CD14-positive monocyte (primary cell): ENCODE data around the gene TPGS2. TPM values are rescaled to one million over a fixed set of nuclear protein-coding genes. Genes with fewer than 3 reads are reported as not detected.

ENCODE experiments used
- DNase-seq, 3 donors: peaks; one replicate each; pipeline ENCODE4 v3.0.0-alpha.2; 2011 to 2022
- H2AFZ ChIP-seq: 2 replicates; pipeline ENCODE4 v1.6.0; 2012; ENCODE audit warnings: mild to moderate bottlenecking, low read depth, low read length, inconsistent platforms; ENCODE audit not compliant: insufficient read depth, poor library complexity, severe bottlenecking
- H3K27ac ChIP-seq, 2 donors: 1 replicate in 1 of 2; 2 replicates in 1 of 2; pipeline ENCODE4 v1.5.1; 2012 to 2013; ENCODE audit warnings: low read length in 2 of 2, control low read depth in 1 of 2, inconsistent platforms in 1 of 2, low read depth in 1 of 2, mild to moderate bottlenecking in 1 of 2
- H3K27me3 ChIP-seq, 2 donors: one replicate each; pipeline versions ENCODE4 v1.6.0 to v1.6.1; 2011 to 2013; ENCODE audit warnings: low read length in 2 of 2; ENCODE audit not compliant: control insufficient read depth in 2 of 2, insufficient read depth in 2 of 2
- H3K36me3 ChIP-seq, 2 donors: replicated peaks in 1 of 2; 1 replicate in 1 of 2; 2 replicates in 1 of 2; pipeline versions ENCODE4 v1.5.1 to v1.6.1; 2012 to 2013; ENCODE audit warnings: low read length in 2 of 2, control low read depth in 1 of 2, inconsistent platforms in 1 of 2, mild to moderate bottlenecking in 1 of 2; ENCODE audit not compliant: insufficient read depth in 2 of 2, control insufficient read depth in 1 of 2
- H3K4me1 ChIP-seq, 2 donors: 1 replicate in 1 of 2; 2 replicates in 1 of 2; pipeline versions ENCODE4 v1.5.1 to v1.6.1; 2012 to 2013; ENCODE audit warnings: low read length in 2 of 2, control low read depth in 1 of 2, inconsistent platforms in 1 of 2, mild to moderate bottlenecking in 1 of 2, moderate library complexity in 1 of 2; ENCODE audit not compliant: insufficient read depth in 2 of 2, control insufficient read depth in 1 of 2
- H3K4me2 ChIP-seq: replicated peaks from 2 replicates; pipeline ENCODE3; 2012; ENCODE audit warnings: low read length, moderate library complexity, mild to moderate bottlenecking; ENCODE audit not compliant: poor library complexity, severe bottlenecking; ENCODE audit errors: extremely low read depth
- H3K4me3 ChIP-seq, 3 experiments: fragments of 200-600 bp in 1 of 3; sonication (generic) in 1 of 3; replicated peaks in 1 of 3; 1 replicate in 2 of 3; 2 replicates in 1 of 3; pipeline ENCODE4 v1.5.1; 2011 to 2013; ENCODE audit warnings: low read length in 3 of 3, mild to moderate bottlenecking in 3 of 3, control low read depth in 2 of 3, low read depth in 2 of 3, inconsistent platforms in 1 of 3, moderate library complexity in 1 of 3
- H3K79me2 ChIP-seq: 2 replicates; pipeline ENCODE4 v1.6.0; 2012; ENCODE audit warnings: mild to moderate bottlenecking, control low read depth, inconsistent platforms, low read length, moderate library complexity; ENCODE audit not compliant: insufficient read depth
- H3K9ac ChIP-seq: 2 replicates; pipeline ENCODE4 v1.6.0; 2017; ENCODE audit warnings: low read length, mild to moderate bottlenecking; ENCODE audit not compliant: insufficient read depth, poor library complexity, severe bottlenecking
- H3K9me3 ChIP-seq, 2 donors: replicated peaks in 1 of 2; 1 replicate in 1 of 2; 2 replicates in 1 of 2; pipeline versions ENCODE4 v1.5.1 to v1.6.1; 2012 to 2013; ENCODE audit warnings: low read length in 2 of 2, control low read depth in 1 of 2; ENCODE audit not compliant: control insufficient read depth in 1 of 2, insufficient read depth in 1 of 2
- H4K20me1 ChIP-seq: 2 replicates; pipeline ENCODE4 v1.6.0; 2012; ENCODE audit warnings: mild to moderate bottlenecking, low read length, control low read depth, moderate library complexity; ENCODE audit not compliant: insufficient read depth
- H3K27ac Mint-ChIP-seq, 7 donors: one replicate each; pipeline ENCODE4 v1.8.0; 2020; ENCODE audit warnings: mild to moderate bottlenecking in 7 of 7, mixed read lengths in 7 of 7, moderate library complexity in 6 of 7, inconsistent platforms in 2 of 7
- H3K27me3 Mint-ChIP-seq, 3 donors: one replicate each; pipeline ENCODE4 v1.8.0; 2021 to 2022; ENCODE audit warnings: low read depth in 3 of 3, mild to moderate bottlenecking in 3 of 3, mixed read lengths in 3 of 3, moderate library complexity in 3 of 3, inconsistent platforms in 1 of 3
- H3K36me3 Mint-ChIP-seq, 2 donors: one replicate each; pipeline ENCODE4 v1.8.0; 2020; ENCODE audit warnings: mixed read lengths in 2 of 2, inconsistent platforms in 1 of 2, mild to moderate bottlenecking in 1 of 2
- H3K4me1 Mint-ChIP-seq: one replicate; pipeline ENCODE4 v1.8.0; 2020; ENCODE audit warnings: mild to moderate bottlenecking, mixed read lengths
- H3K4me3 Mint-ChIP-seq, 2 donors: one replicate each; pipeline ENCODE4 v1.8.0; 2020; ENCODE audit warnings: mild to moderate bottlenecking in 2 of 2, mixed read lengths in 2 of 2, moderate library complexity in 1 of 2
- H3K9me3 Mint-ChIP-seq, 7 donors: one replicate each; pipeline ENCODE4 v1.8.0; 2020 to 2022; ENCODE audit warnings: mixed read lengths in 7 of 7, mild to moderate bottlenecking in 6 of 7, moderate library complexity in 6 of 7, inconsistent platforms in 2 of 7
- WGBS: methylation state at CpG from one replicate; pipeline ENCODE4 v1.1.5; 2013; ENCODE audit warnings: missing lambda C conversion rate; ENCODE audit not compliant: insufficient coverage; 5-methylcytosine and 5-hydroxymethylcytosine counted together
- intact Hi-C, 2 donors: fragments of 100-400 bp; cut with micrococcal nuclease; formaldehyde crosslinking; loops; one replicate each; pipeline versions ENCODE4 v1.15.0 to v1.15.1; 2023
- polyA plus RNA-seq, 3 donors: library from polyadenylated mRNA; depleted of rRNA in 1 of 3; unstranded in 2 of 3; stranded (reverse) in 1 of 3; fragments of 300-500 nt in 2 of 3; fragments of >200 nt in 1 of 3; fragmentation: Illumina TruSeq in 2 of 3; gene quantifications; 1 replicate in 2 of 3; 2 replicates in 1 of 3; pipeline ENCODE4 v1.2.3, GENCODE V29; 2012 to 2021
- TF ChIP-seq, protein P1 (sequence below): fragments of 200-600 bp; IDR thresholded peaks from one replicate; pipeline ENCODE4 v1.8.0; 2022; ENCODE audit warnings: antibody characterized with exemption, mild to moderate bottlenecking

TPGS2 gene
- polyA plus RNA-seq, 3 donors = 27.6 to 50.1 (median 41.5) TPM

- Histone ChIP-seq H3K27ac (no peak overlapping the region), H3K4me3 (no peak overlapping the region), H3K9ac (no peak overlapping the region), H3K9me3 (no peaks in the 10 kb centered on the region), H3K4me2 (no peak overlapping the region), H2AFZ (no peak overlapping the region), H4K20me1 (no peaks in the 10 kb centered on the region), H3K4me1 (no peaks in the 10 kb centered on the region), H3K36me3 (no peaks in the 10 kb centered on the region), H3K27me3 (no peaks in the 10 kb centered on the region), H3K79me2 (no peaks in the 10 kb centered on the region)
- 91% methylated on average over 4 of the region's 4 CpGs for WGBS
- no peaks in the 10 kb centered on the region for H3K36me3 Mint-ChIP-seq
- no peak for DNase-seq
- no peak overlapping the region for H3K27ac Mint-ChIP-seq
- intact Hi-C loops = no loop called here
- H3K9me3 Mint-ChIP-seq = peaks cover 0 to 4% (median 0%) of the 10 kb centered on the region in 7 donors
- H3K4me3 Mint-ChIP-seq = no peak overlapping the region
- TF ChIP-seq, protein P1, sequence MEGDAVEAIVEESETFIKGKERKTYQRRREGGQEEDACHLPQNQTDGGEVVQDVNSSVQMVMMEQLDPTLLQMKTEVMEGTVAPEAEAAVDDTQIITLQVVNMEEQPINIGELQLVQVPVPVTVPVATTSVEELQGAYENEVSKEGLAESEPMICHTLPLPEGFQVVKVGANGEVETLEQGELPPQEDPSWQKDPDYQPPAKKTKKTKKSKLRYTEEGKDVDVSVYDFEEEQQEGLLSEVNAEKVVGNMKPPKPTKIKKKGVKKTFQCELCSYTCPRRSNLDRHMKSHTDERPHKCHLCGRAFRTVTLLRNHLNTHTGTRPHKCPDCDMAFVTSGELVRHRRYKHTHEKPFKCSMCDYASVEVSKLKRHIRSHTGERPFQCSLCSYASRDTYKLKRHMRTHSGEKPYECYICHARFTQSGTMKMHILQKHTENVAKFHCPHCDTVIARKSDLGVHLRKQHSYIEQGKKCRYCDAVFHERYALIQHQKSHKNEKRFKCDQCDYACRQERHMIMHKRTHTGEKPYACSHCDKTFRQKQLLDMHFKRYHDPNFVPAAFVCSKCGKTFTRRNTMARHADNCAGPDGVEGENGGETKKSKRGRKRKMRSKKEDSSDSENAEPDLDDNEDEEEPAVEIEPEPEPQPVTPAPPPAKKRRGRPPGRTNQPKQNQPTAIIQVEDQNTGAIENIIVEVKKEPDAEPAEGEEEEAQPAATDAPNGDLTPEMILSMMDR = no peak
- no peaks in the 10 kb centered on the region for H3K4me1 Mint-ChIP-seq
- peaks cover 0 to 2% (median 0%) of the 10 kb centered on the region in 3 donors for H3K27me3 Mint-ChIP-seq
Observed at GRCh38 chr18:36772241-36772723, 56.5 kb downstream of the TPGS2 start.

DNA sequence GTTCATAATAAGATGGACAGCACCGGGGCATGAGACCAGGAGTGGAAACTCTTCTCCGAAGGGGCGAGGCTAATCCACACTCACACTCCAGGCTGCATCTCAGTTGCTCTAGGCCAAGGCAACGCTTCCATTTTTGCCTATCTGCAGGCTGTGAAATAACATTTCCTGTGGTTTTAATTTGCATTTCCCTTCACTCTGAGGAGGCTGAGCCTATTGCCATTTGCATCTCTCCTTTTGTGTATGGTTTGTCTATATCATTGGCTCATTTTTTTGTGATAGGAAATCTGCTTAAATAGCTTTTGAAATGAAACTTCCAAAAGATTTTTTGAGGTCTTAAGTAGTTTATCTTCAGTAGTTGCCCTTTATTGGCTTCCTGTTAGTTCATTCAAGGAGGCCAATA, 57.6 kb downstream of the TPGS2 start:
- Mint-ChIP-seq H3K4me3 (no peak overlapping the region), H3K27ac (no peak overlapping the region), H3K27me3 (peaks cover 0 to 2% (median 0%) of the 10 kb centered on the region in 3 donors), H3K9me3 (peaks cover 0 to 4% (median 0%) of the 10 kb centered on the region in 7 donors), H3K36me3 (no peaks in the 10 kb centered on the region), H3K4me1 (no peaks in the 10 kb centered on the region)
- Histone ChIP-seq H3K4me1 (no peaks in the 10 kb centered on the region), H3K9ac (no peak overlapping the region), H3K4me2 (no peak overlapping the region), H4K20me1 (no peaks in the 10 kb centered on the region), H3K27ac (no peak overlapping the region), H3K4me3 (no peak overlapping the region), H3K36me3 (no peaks in the 10 kb centered on the region), H3K79me2 (no peaks in the 10 kb centered on the region), H3K27me3 (no peaks in the 10 kb centered on the region), H3K9me3 (no peaks in the 10 kb centered on the region), H2AFZ (no peak overlapping the region)
- DNase-seq = no peak
- intact Hi-C loops = no loop called here
- TF ChIP-seq, protein P1 = no peak
- WGBS = 100% methylated on average over 2 of the region's 4 CpGs
